ENCODE measurements around the gene HGS.

HGS gene

GRCh38 chr17:81683584-81684441 is at the start of gene HGS, which contains the start of gene ARL16:
Gene HGS (plus strand): TSS chr17:81684011. CDS start chr17:81684067, 56 bp downstream.
Gene ARL16 (minus strand): TSS chr17:81683797. CDS start chr17:81683753, 44 bp downstream.
- TF ChIP-seq CTCF (IDR thresholded peaks at IDR 0.05; ENCODE audit: low read length, missing control alignments): no peak

GRCh38 chr17:81635431-81635830 is 48.4 kb upstream of the HGS start:
- DNase-seq (ENCODE audit: low read depth): no peak
- H3K4me3 ChIP-seq (replicated peaks; ENCODE audit: low read depth, low read length): peak overlapping the region; percentile 93
- TF ChIP-seq CTCF (IDR thresholded peaks at IDR 0.05; ENCODE audit: low read length, missing control alignments): no peak

More at GRCh38 chr17:81683584-81684441, at the start of gene HGS, which contains the start of gene ARL16:
- peak within 1 kb of the TSS; percentile 87 for H3K4me3 ChIP-seq (replicated peaks; ENCODE audit: low read depth, low read length)
- DNase-seq (ENCODE audit: low read depth): peak; percentile 99

- DNase-seq (ENCODE audit: low read depth): no peak
- H3K4me3 ChIP-seq (replicated peaks; ENCODE audit: low read depth, low read length): peak overlapping the region; percentile 93
- TF ChIP-seq CTCF (IDR thresholded peaks at IDR 0.05; ENCODE audit: low read length, missing control alignments): no peak
Measured at GRCh38 chr17:81635973-81636504, 47.8 kb upstream of the HGS start.

- DNase-seq (ENCODE audit: low read depth): peak; percentile 88
- no peak for TF ChIP-seq CTCF (IDR thresholded peaks at IDR 0.05; ENCODE audit: low read length, missing control alignments)
- peak within 1 kb of the TSS; percentile 93 for H3K4me3 ChIP-seq (replicated peaks; ENCODE audit: low read depth, low read length)
Measured at GRCh38 chr17:81636505-81637288, 47.1 kb upstream of the HGS start, which contains the start of the genes NPLOC4 and TSPAN10. Gene NPLOC4 (minus strand): TSS chr17:81637112. CDS start chr17:81636930, 182 bp downstream. Gene TSPAN10 (plus strand): TSS chr17:81637196. CDS start chr17:81642413, 5,217 bp downstream.

GRCh38 chr17:81638683-81639082 is 45.1 kb upstream of the HGS start:
- no peak for DNase-seq (ENCODE audit: low read depth)
- no peak for TF ChIP-seq CTCF (IDR thresholded peaks at IDR 0.05; ENCODE audit: low read length, missing control alignments)
- no peak overlapping the region for H3K4me3 ChIP-seq (replicated peaks; ENCODE audit: low read depth, low read length)

- DNase-seq (ENCODE audit: low read depth): no peak
- no peak overlapping the region for H3K4me3 ChIP-seq (replicated peaks; ENCODE audit: low read depth, low read length)
- no peak for TF ChIP-seq CTCF (IDR thresholded peaks at IDR 0.05; ENCODE audit: low read length, missing control alignments)
Measured at GRCh38 chr17:81640011-81640410, 43.8 kb upstream of the HGS start.
